Adrenal gland (tissue), 12 donors: Measurements from ENCODE around the gene MICA. TPM values are rescaled to one million over a fixed set of nuclear protein-coding genes. Genes with fewer than 3 reads are reported as not detected.

ENCODE experiments used
- DNase-seq, 7 donors: peaks; one replicate each; pipeline ENCODE4 v3.0.0-alpha.2; 2019 to 2020
- H3K27ac ChIP-seq, 5 donors: fragments of 200-600 bp; sonication (generic) in 4 of 5; 1 replicate in 3 of 5; 2 replicates in 2 of 5; pipeline versions ENCODE4 v1.5.1 to v1.8.0; 2016 to 2020; ENCODE audit warnings: mild to moderate bottlenecking in 1 of 5
- H3K27me3 ChIP-seq: fragments of 200-600 bp; 2 replicates; pipeline ENCODE4 v1.8.0; 2021
- H3K36me3 ChIP-seq, 2 donors: fragments of 200-600 bp; replicated peaks in 1 of 2; 1 replicate in 1 of 2; 2 replicates in 1 of 2; pipeline versions ENCODE4 v1.5.1 to v1.8.0; 2018 to 2022
- H3K4me1 ChIP-seq, 2 donors: fragments of 200-600 bp; replicated peaks in 1 of 2; 1 replicate in 1 of 2; 2 replicates in 1 of 2; pipeline versions ENCODE4 v1.5.1 to v1.8.0; 2018 to 2021
- H3K4me3 ChIP-seq, 4 donors: fragments of 200-600 bp; sonication (generic) in 3 of 4; one replicate each; pipeline ENCODE4 v1.5.1; 2016 to 2018
- H3K9me3 ChIP-seq, 3 donors: fragments of 200-600 bp; sonication (generic) in 1 of 3; replicated peaks in 1 of 3; 1 replicate in 2 of 3; 2 replicates in 1 of 3; pipeline versions ENCODE4 v1.5.1 to v1.8.0; 2016 to 2021
- POLR2A ChIP-seq, 2 donors: fragments of 450-650 bp; IDR thresholded peaks; one replicate each; pipeline ENCODE4 v1.6.1; 2017; ENCODE audit warnings: antibody characterized with exemption in 2 of 2, mild to moderate bottlenecking in 2 of 2, moderate library complexity in 1 of 2
- WGBS, 4 donors: extraction: QIAGEN DNeasy Blood & Tissue Kit in 2 of 4; methylation state at CpG; one replicate each; pipeline versions ENCODE4 v1.1.5 to v1.1.7; 2013 to 2017; 5-methylcytosine and 5-hydroxymethylcytosine counted together
- intact Hi-C, 2 donors: fragments of 100-400 bp; cut with DNase I; formaldehyde crosslinking; loops; one replicate each; pipeline versions ENCODE4 v1.14.1 to v1.15.0; 2022 to 2023
- microRNA-seq, 3 donors: library from miRNA; unstranded; fragments of <30 nt; microRNA quantifications; one replicate each; pipeline ENCODE4, GENCODE V29; 2017 to 2020
- polyA plus RNA-seq, 3 donors: library from polyadenylated mRNA; stranded (reverse); fragments of 200-250 nt in 2 of 3; fragments of 350-450 nt in 1 of 3; fragmentation: Illumina TruSeq in 1 of 3; extraction: RNeasy Lipid Tissue Mini Kit (QIAGEN cat#74804) in 1 of 3; gene quantifications; one replicate each; pipeline ENCODE4 v1.2.3, GENCODE V29; 2013 to 2014
- small RNA-seq, 2 donors: library from RNA; depleted of rRNA; stranded (forward); fragments of <200 nt; gene quantifications; one replicate each; pipeline ENCODE3, GENCODE V24; 2016
- total RNA-seq, 9 donors: library from RNA; depleted of rRNA in 4 of 9; stranded (reverse); fragments of >200 nt in 4 of 9; fragments of 120-200 nt in 1 of 9; fragmentation: NEBNext Ultra II Directional in 1 of 9; extraction: Animal tissue kit (Norgen Biotek cat#: 25700) in 1 of 9; gene quantifications; one replicate each; pipeline versions ENCODE4 v1.1.0 to v1.2.4, GENCODE V29; 2013 to 2023
- TF ChIP-seq, protein P1 (sequence below), 6 experiments: fragments of 450-650 bp in 4 of 6; fragments of 200-600 bp in 2 of 6; sonication (generic) in 1 of 6; IDR thresholded peaks; 1 replicate in 5 of 6; 2 replicates in 1 of 6; pipeline versions ENCODE4 v1.5.1 to v1.8.0; 2016 to 2021; ENCODE audit warnings: antibody characterized with exemption in 6 of 6, mild to moderate bottlenecking in 2 of 6, moderate library complexity in 1 of 6
- donor health status: healthy with polysubstance abuse.
- donor health status: Bipolar disorder and iron deficiency.
- donor health status: DM: yes; HTN: yes; CAD: no.
- donor health status: DM: no; HTN: no; CAD: no.
- donor health status: DM: no; HTN: no; CAD: no.
- donor health status: DM: yes; HTN: yes; CAD: no.

MICA gene
- total and polyA plus RNA-seq, 12 donors, result 12.2 to 66.0 (median 36.1) TPM

DNA sequence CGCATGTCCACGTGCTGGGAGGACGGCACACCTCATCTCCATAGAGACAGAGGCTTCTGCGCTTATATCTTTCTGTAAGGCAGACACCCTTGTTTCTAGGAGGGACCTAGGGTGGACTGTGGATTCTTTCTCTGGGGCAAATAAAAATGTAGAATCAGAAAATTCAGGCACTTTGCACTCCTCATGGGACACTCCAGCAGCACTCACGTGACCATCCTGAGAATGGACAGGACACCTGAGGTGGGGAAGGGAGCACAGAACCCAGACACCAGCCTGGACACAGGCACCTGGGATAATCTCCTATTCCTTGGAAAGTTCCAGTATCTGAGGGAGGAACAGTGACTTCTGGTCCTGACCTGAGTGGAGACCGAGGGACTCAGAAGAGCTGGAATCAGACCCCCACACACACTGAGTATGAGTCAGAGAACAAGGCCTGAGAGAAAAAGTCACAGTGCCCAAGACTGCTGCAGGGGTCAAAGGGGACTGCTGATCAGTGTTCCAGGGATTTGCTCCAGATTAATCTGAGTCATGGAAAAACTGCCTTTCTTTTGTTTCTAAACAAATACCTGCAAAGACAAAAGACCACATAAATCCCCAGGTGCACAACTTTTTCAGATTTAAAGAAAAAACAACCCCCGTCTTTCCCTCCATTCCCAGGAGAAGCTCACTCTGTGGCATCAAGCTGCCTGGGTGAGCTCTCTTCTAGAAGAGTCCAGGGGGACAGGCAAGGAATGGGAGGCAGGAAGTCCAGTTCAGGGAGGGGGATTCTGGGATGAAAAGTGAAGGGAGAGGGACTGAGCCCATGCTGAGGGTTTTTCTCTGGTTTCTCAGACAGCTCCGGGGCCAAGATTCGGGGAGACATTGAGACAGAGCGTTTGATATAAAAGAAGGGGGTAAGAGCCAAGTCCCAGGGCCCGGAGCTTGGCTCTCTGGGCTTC is 58.9 kb downstream of the MICA start:
- H3K27me3 ChIP-seq, result no peaks in the 10 kb centered on the region
- intact Hi-C loops, result no loop called here
- no peaks in the 10 kb centered on the region for H3K36me3 ChIP-seq
- peaks cover 18 to 19% of the 10 kb centered on the region in 2 donors for H3K4me1 ChIP-seq
- no peak for TF ChIP-seq POLR2A (IDR thresholded peaks at IDR 0.05)
- TF ChIP-seq, protein P1, sequence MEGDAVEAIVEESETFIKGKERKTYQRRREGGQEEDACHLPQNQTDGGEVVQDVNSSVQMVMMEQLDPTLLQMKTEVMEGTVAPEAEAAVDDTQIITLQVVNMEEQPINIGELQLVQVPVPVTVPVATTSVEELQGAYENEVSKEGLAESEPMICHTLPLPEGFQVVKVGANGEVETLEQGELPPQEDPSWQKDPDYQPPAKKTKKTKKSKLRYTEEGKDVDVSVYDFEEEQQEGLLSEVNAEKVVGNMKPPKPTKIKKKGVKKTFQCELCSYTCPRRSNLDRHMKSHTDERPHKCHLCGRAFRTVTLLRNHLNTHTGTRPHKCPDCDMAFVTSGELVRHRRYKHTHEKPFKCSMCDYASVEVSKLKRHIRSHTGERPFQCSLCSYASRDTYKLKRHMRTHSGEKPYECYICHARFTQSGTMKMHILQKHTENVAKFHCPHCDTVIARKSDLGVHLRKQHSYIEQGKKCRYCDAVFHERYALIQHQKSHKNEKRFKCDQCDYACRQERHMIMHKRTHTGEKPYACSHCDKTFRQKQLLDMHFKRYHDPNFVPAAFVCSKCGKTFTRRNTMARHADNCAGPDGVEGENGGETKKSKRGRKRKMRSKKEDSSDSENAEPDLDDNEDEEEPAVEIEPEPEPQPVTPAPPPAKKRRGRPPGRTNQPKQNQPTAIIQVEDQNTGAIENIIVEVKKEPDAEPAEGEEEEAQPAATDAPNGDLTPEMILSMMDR (IDR thresholded peaks at IDR 0.05), result no peak
- DNase-seq, result peak in 4 of 7 donors; percentile 33 to 49 (median 42)
- WGBS, 4 donors, result 52 to 61% (median 59%) methylated on average over 10 to 11 of the region's 11 CpGs
- H3K4me3 ChIP-seq, result peak overlapping the region in 1 of 4 donors; percentile 78
- no peaks in the 10 kb centered on the region for H3K9me3 ChIP-seq
- peak overlapping the region in 3 of 5 donors; percentile 35 to 72 (median 70) for H3K27ac ChIP-seq

DNA sequence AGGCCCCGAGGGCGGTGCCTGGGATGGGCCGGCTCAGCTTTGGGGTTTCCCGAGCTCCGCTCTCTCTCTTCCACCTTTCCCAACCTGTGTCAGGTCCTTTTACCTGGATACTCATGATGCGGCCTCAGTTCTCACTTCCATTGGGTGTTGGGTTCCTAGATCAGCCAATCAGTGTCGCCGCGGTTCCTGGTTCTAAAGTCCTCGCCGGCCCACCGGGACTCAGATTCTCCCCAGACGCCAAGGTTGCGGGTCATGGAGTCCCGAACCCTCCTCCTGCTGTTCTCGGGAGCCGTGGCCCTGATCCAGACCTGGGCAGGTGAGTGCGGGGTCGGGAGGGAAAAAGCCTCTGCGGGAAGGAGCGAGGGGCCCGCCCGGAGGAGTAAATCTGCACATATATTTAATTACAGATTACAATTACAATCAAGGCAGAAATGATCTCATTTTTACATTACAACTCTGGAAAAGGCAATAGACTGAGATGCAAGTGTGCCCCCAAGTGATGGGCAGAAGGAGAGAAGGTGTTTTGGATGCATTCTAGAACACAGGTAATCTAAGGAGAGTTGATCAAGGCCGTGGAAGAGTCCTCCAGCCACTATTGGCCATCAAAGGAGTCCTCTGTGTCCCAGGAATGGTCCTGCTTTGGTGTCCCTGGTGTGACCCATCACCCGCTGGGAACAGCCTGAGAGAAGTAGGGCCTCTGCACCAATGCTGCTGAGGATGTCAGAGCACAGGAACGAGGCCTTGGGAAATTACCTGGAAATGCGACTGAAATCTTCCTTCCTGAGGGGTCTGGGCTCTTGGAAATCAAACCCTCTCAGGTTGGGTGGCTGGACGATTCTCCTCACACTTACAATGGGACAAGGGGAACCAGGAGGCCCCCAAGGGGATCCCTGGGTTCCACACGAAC is 59.8 kb downstream of the MICA start:
- TF ChIP-seq POLR2A (IDR thresholded peaks at IDR 0.05), result peak; percentile 77 to 85
- TF ChIP-seq, protein P1 (IDR thresholded peaks at IDR 0.05), result no peak
- peak; percentile 90 to 98 (median 93) for DNase-seq
- peak overlapping the region in 2 of 5 donors; percentile 70 to 72 for H3K27ac ChIP-seq
- H3K4me1 ChIP-seq, result peaks cover 18 to 19% of the 10 kb centered on the region in 2 donors
- WGBS, 4 donors, result 12 to 17% (median 15%) methylated on average over 23 to 29 of the region's 29 CpGs
- H3K27me3 ChIP-seq, result no peaks in the 10 kb centered on the region
- H3K9me3 ChIP-seq, result no peaks in the 10 kb centered on the region
- H3K4me3 ChIP-seq, result peak overlapping the region in 3 of 4 donors; percentile 18 to 78 (median 71)
- no peaks in the 10 kb centered on the region for H3K36me3 ChIP-seq
- intact Hi-C loops, result no loop called here

DNA sequence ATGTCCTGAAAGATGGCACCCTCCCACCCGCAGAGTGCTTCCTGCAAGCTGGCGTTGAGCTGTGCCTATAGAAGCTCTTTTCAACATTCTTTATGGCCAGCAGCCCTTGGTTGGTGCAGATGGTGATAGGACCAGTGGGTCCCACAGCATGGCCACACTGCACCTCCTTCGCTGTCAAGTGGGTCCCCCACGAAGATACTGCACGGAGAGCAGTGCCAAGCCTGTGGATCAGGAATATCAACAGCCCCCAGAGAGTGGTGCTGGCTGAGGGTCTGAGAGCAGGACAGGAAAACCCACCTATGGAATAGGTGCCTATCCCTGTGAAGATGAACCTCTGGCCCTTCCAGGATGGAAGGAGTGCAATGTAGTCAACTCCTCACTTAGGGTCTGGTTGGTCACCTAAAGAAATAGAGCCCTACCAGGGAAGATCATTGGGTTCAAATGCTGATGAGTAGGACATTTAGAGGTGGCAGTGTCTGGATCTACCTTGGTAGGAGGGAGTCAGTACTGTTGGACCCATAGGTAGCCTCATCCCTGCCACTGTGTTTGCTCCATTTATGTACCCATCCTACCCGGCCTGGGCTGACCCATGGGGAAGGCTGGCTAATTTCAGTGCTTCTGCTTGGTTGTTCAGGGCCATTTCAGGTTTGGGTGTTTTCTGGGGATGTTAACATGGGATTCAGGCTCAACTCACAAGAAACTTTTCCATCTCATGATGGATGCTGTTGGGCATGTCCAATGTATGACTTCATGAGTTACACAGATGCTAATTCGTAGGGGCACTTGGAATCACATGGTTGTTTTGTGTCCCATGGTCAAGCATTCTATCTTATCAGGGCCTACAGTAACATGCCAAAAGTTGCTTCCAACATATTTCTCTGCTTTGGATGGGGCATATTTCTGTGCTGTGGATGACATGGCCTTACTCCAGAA is 61.1 kb downstream of the MICA start:
- no peak overlapping the region for H3K27ac ChIP-seq
- intact Hi-C loops, result no loop called here
- H3K4me1 ChIP-seq, result peaks cover 18 to 19% of the 10 kb centered on the region in 2 donors
- WGBS, 4 donors, result 78 to 94% (median 88%) methylated on average over 6 to 7 of the region's 7 CpGs
- H3K27me3 ChIP-seq, result no peaks in the 10 kb centered on the region
- no peak for DNase-seq
- TF ChIP-seq POLR2A (IDR thresholded peaks at IDR 0.05), result no peak
- TF ChIP-seq, protein P1 (IDR thresholded peaks at IDR 0.05), result no peak
- H3K9me3 ChIP-seq, result no peaks in the 10 kb centered on the region
- H3K4me3 ChIP-seq, result peak overlapping the region in 1 of 4 donors; percentile 78
- H3K36me3 ChIP-seq, result no peaks in the 10 kb centered on the region

Small RNAs within 50 kb of the gene (microRNA-seq; reads per million reads assigned to microRNA genes)
- 0.38 to 1.8 (median 0.57) reads per million in 3 donors for gene MIR6891

Small RNAs within 50 kb of the gene (small RNA-seq; reads per million reads assigned to genes)
- gene HLA-S (0 reads per million in 2 donors), gene MIR6891 (0 reads per million in 2 donors), gene RF00019 (0 reads per million in 2 donors), gene RNU6-283P (0 reads per million in 2 donors)

Other genes starting within 250 kb of the MICA start
- gene CCHCR1, start 245.8 kb upstream of the MICA start, total RNA-seq, result 10 to 100 TPM in 7 of 9 donors, 1 to 10 TPM in 2; 6.4 to 23.7 (median 13.6) TPM
- 10 to 100 TPM in 2 of 3 donors, 1 to 10 TPM in 1; 4.5 to 27.4 (median 16.0) TPM for gene CCHCR1, start 245.8 kb upstream of the MICA start, polyA plus RNA-seq
- gene TCF19, start 245.0 kb upstream of the MICA start, total RNA-seq, result 1 to 10 TPM; 1.8 to 8.4 (median 2.1) TPM
- 1 to 10 TPM; 2.0 to 3.3 (median 2.1) TPM for gene TCF19, start 245.0 kb upstream of the MICA start, polyA plus RNA-seq
- 1 to 10 TPM in 2 of 9 donors, under 1 TPM in 1, not detected in 6; 0.17 to 2.8 (median 2.2) TPM for gene POU5F1, start 232.9 kb upstream of the MICA start, total RNA-seq
- under 1 TPM in 1 of 3 donors, not detected in 2; 0.24 TPM for gene POU5F1, start 232.9 kb upstream of the MICA start, polyA plus RNA-seq
- gene HLA-C, start 131.5 kb upstream of the MICA start, total RNA-seq, result 1,000 to 10,000 TPM in 1 of 9 donors, 100 to 1,000 TPM in 8; 214 to 1,851 (median 684) TPM
- gene HLA-C, start 131.5 kb upstream of the MICA start, polyA plus RNA-seq, result 100 to 1,000 TPM; 157 to 323 (median 297) TPM
- 1,000 to 10,000 TPM in 8 of 9 donors, 100 to 1,000 TPM in 1; 248 to 3,150 (median 1,269) TPM for gene HLA-B, start 46.4 kb upstream of the MICA start, total RNA-seq
- 1,000 to 10,000 TPM in 1 of 3 donors, 100 to 1,000 TPM in 2; 615 to 1,099 (median 618) TPM for gene HLA-B, start 46.4 kb upstream of the MICA start, polyA plus RNA-seq
- 1 to 10 TPM; 1.1 to 3.3 (median 3.0) TPM for gene MICB, start 94.5 kb downstream of the MICA start, total RNA-seq
- gene MICB, start 94.5 kb downstream of the MICA start, polyA plus RNA-seq, result 1 to 10 TPM in 2 of 3 donors, under 1 TPM in 1; 0.57 to 3.0 (median 2.7) TPM
- not detected for gene MCCD1, start 125.4 kb downstream of the MICA start, total RNA-seq
- not detected for gene MCCD1, start 125.4 kb downstream of the MICA start, polyA plus RNA-seq
- 100 to 1,000 TPM; 155 to 345 (median 287) TPM for gene DDX39B, start 138.4 kb downstream of the MICA start, total RNA-seq
- 100 to 1,000 TPM; 167 to 969 (median 968) TPM for gene DDX39B, start 138.4 kb downstream of the MICA start, polyA plus RNA-seq
- gene ATP6V1G2, start 143.0 kb downstream of the MICA start, total RNA-seq, result 1 to 10 TPM in 7 of 9 donors, under 1 TPM in 2; 0.87 to 4.8 (median 2.8) TPM
- 1 to 10 TPM; 2.8 to 6.6 (median 5.6) TPM for gene ATP6V1G2, start 143.0 kb downstream of the MICA start, polyA plus RNA-seq
- 10 to 100 TPM; 15.1 to 33.6 (median 27.9) TPM for gene NFKBIL1, start 144.0 kb downstream of the MICA start, total RNA-seq
- gene NFKBIL1, start 144.0 kb downstream of the MICA start, polyA plus RNA-seq, result 10 to 100 TPM in 2 of 3 donors, 1 to 10 TPM in 1; 5.0 to 46.2 (median 27.6) TPM
- 1 to 10 TPM in 2 of 9 donors, not detected in 7; 1.2 to 1.4 TPM for gene LTA, start 168.7 kb downstream of the MICA start, total RNA-seq
- gene LTA, start 168.7 kb downstream of the MICA start, polyA plus RNA-seq, result under 1 TPM in 2 of 3 donors, not detected in 1; 0.20 to 0.72 TPM
- 1 to 10 TPM in 5 of 9 donors, under 1 TPM in 3, not detected in 1; 0.33 to 3.2 (median 1.2) TPM for gene TNF, start 172.0 kb downstream of the MICA start, total RNA-seq
- gene TNF, start 172.0 kb downstream of the MICA start, polyA plus RNA-seq, result 1 to 10 TPM in 1 of 3 donors, under 1 TPM in 2; 0.22 to 1.0 (median 0.81) TPM
- gene LTB, start 178.8 kb downstream of the MICA start, total RNA-seq, result 1 to 10 TPM in 3 of 9 donors, under 1 TPM in 3, not detected in 3; 0.35 to 4.3 (median 0.95) TPM
- 1 to 10 TPM in 2 of 3 donors, under 1 TPM in 1; 0.31 to 6.7 (median 4.8) TPM for gene LTB, start 178.8 kb downstream of the MICA start, polyA plus RNA-seq
- gene LST1, start 182.7 kb downstream of the MICA start, total RNA-seq, result 10 to 100 TPM in 8 of 9 donors, 1 to 10 TPM in 1; 5.8 to 29.0 (median 16.9) TPM
- gene LST1, start 182.7 kb downstream of the MICA start, polyA plus RNA-seq, result 10 to 100 TPM in 2 of 3 donors, 1 to 10 TPM in 1; 9.7 to 67.8 (median 49.2) TPM
- gene NCR3, start 189.4 kb downstream of the MICA start, total RNA-seq, result under 1 TPM in 1 of 9 donors, not detected in 8; 0.46 TPM
- under 1 TPM in 2 of 3 donors, not detected in 1; 0.10 to 0.24 TPM for gene NCR3, start 189.4 kb downstream of the MICA start, polyA plus RNA-seq
- 100 to 1,000 TPM in 1 of 9 donors, 10 to 100 TPM in 8; 15.3 to 104 (median 64.7) TPM for gene AIF1, start 211.6 kb downstream of the MICA start, total RNA-seq
- 10 to 100 TPM; 61.4 to 81.6 (median 73.0) TPM for gene AIF1, start 211.6 kb downstream of the MICA start, polyA plus RNA-seq
- 100 to 1,000 TPM in 5 of 9 donors, 10 to 100 TPM in 4; 31.9 to 198 (median 103) TPM for gene PRRC2A, start 217.1 kb downstream of the MICA start, total RNA-seq
- gene PRRC2A, start 217.1 kb downstream of the MICA start, polyA plus RNA-seq, result 100 to 1,000 TPM in 2 of 3 donors, 10 to 100 TPM in 1; 55.6 to 419 (median 330) TPM
- gene BAG6, start 249.1 kb downstream of the MICA start, total RNA-seq, result 100 to 1,000 TPM; 113 to 336 (median 299) TPM
- gene BAG6, start 249.1 kb downstream of the MICA start, polyA plus RNA-seq, result 100 to 1,000 TPM; 170 to 799 (median 668) TPM